Spleen (tissue), 11 donors: ENCODE data around the gene B3GAT1. TPM values are rescaled to one million over a fixed set of nuclear protein-coding genes. Genes with fewer than 3 reads are reported as not detected.

Experiments used
- DNase-seq: peaks from one replicate; pipeline ENCODE4 v3.0.0-alpha.2; 2020
- H3K27ac ChIP-seq, 8 donors: fragments of 200-600 bp; sonication (generic) in 7 of 8; 1 replicate in 4 of 8; 2 replicates in 4 of 8; pipeline versions ENCODE4 v1.5.0 to v1.8.0; 2016 to 2021; ENCODE audit warnings: inconsistent platforms in 4 of 8, mild to moderate bottlenecking in 4 of 8, moderate library complexity in 1 of 8
- H3K27me3 ChIP-seq, 7 donors: fragments of 200-600 bp; sonication (generic) in 6 of 7; replicated peaks in 1 of 7; 1 replicate in 4 of 7; 2 replicates in 3 of 7; pipeline versions ENCODE4 v1.5.0 to v1.8.0; 2016 to 2021; ENCODE audit warnings: inconsistent platforms in 3 of 7, mild to moderate bottlenecking in 1 of 7
- H3K36me3 ChIP-seq, 6 donors: fragments of 200-600 bp; sonication (generic) in 5 of 6; 1 replicate in 4 of 6; 2 replicates in 2 of 6; pipeline versions ENCODE4 v1.5.0 to v1.8.0; 2016 to 2021; ENCODE audit warnings: inconsistent platforms in 2 of 6
- H3K4me1 ChIP-seq, 6 donors: fragments of 200-600 bp; sonication (generic) in 5 of 6; 1 replicate in 3 of 6; 2 replicates in 3 of 6; pipeline versions ENCODE4 v1.5.0 to v1.8.0; 2016 to 2021; ENCODE audit warnings: inconsistent platforms in 3 of 6
- H3K4me3 ChIP-seq, 8 donors: fragments of 200-600 bp; sonication (generic) in 7 of 8; 1 replicate in 4 of 8; 2 replicates in 4 of 8; pipeline versions ENCODE4 v1.5.0 to v1.8.0; 2016 to 2021; ENCODE audit warnings: inconsistent platforms in 4 of 8, mild to moderate bottlenecking in 4 of 8, moderate library complexity in 2 of 8
- H3K9me3 ChIP-seq, 8 donors: fragments of 200-600 bp; sonication (generic) in 7 of 8; 1 replicate in 4 of 8; 2 replicates in 4 of 8; pipeline versions ENCODE4 v1.5.0 to v1.8.0; 2016 to 2021; ENCODE audit warnings: inconsistent platforms in 4 of 8
- POLR2A ChIP-seq, 3 donors: fragments of 450-650 bp; IDR thresholded peaks; one replicate each; pipeline ENCODE4 v1.5.1; 2017; ENCODE audit warnings: antibody characterized with exemption in 3 of 3, mild to moderate bottlenecking in 1 of 3
- POLR2AphosphoS5 ChIP-seq, 3 donors: sonication (generic); formaldehyde crosslinking; IDR thresholded peaks; one replicate each; pipeline ENCODE4 v1.5.1; 2017; ENCODE audit warnings: antibody characterized with exemption in 3 of 3
- WGBS, 5 donors: extraction: QIAGEN DNeasy Blood & Tissue Kit in 3 of 5; methylation state at CpG; one replicate each; pipeline versions ENCODE4 v1.1.5 to v1.1.7; 2013 to 2018; 5-methylcytosine and 5-hydroxymethylcytosine counted together
- intact Hi-C: fragments of 100-400 bp; cut with DNase I; formaldehyde crosslinking; loops from one replicate; pipeline ENCODE4 v1.15.0; 2023; ENCODE audit warnings: low total_unique reads
- polyA plus RNA-seq, 3 donors: library from polyadenylated mRNA; stranded (reverse); fragments of 200-250 nt; gene quantifications; one replicate each; pipeline ENCODE4 v1.2.1, GENCODE V29; 2013
- total RNA-seq, 7 donors: library from RNA; depleted of rRNA in 3 of 7; stranded (reverse); fragments of >200 nt in 3 of 7; fragmentation: NEBNext Ultra II Directional in 4 of 7; extraction: Animal tissue kit (Norgen Biotek cat#: 25700) in 4 of 7; gene quantifications; one replicate each; pipeline versions ENCODE4 v1.1.0 to v1.2.1, GENCODE V29; 2016 to 2021
- TF ChIP-seq, protein P1 (sequence below), 11 experiments: fragments of 200-600 bp in 7 of 11; fragments of 450-650 bp in 4 of 11; sonication (generic) in 4 of 11; IDR thresholded peaks in 8 of 11; conservative IDR thresholded peaks in 3 of 11; 1 replicate in 7 of 11; 2 replicates in 4 of 11; pipeline versions ENCODE4 v1.4.0 to v1.8.0; 2016 to 2021; ENCODE audit warnings: antibody characterized with exemption in 11 of 11, inconsistent platforms in 4 of 11, mild to moderate bottlenecking in 1 of 11
- donor health status: healthy with polysubstance abuse.
- donor health status: DM: no; HTN: no; CAD: no; lungs with moderate emphysema.
- donor health status: DM: no; HTN: no; CAD: no.
- donor health status: Bipolar disorder and iron deficiency.
- donor health status: healthy.
- donor health status: DM: no; HTN: no; CAD: no.
- donor health status: DM: yes; HTN: yes; CAD: no.

The B3GAT1 gene
- total and polyA plus RNA-seq, 10 donors: 0.43 to 4.0 (median 1.6) TPM

DNA sequence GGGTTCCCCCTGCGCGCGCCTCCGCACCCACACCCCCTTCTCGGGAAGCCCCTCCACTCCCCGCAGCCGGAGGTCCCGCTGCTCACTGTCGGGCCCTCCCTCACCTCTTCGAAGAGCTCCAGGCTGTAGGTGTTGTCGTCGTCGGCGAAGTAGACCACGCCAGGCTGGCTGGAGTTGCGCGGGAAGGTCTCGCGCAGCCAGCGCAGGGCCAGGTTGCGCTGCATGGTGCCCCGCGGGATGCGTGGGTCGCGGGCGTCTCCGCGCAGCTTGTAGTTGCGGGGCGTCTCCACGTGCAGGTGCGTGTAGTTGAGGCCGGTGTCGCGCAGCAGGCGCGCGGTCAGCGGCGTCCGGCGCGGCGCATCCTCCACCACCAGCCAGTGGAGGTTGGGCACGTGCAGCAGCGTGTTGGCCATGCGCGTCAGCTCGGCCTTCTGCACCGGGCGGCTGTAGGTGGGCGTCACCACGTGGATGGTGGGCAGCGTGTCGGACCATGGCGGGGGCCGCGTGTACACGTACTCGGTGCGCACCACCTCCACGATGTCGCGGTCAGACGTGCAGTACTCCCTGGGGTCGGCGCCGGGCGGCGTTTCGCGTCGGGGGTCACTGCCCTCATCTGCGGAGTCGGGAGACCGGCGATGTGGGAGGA lies 28.3 kb downstream of the B3GAT1 start:
- intact Hi-C loops: no loop called here
- Histone ChIP-seq H3K27ac (no peak overlapping the region), H3K4me1 (no peaks in the 10 kb centered on the region), H3K36me3 (no peaks in the 10 kb centered on the region), H3K9me3 (no peaks in the 10 kb centered on the region), H3K27me3 (peaks cover 0 to 61% (median 4%) of the 10 kb centered on the region in 7 donors), H3K4me3 (no peak overlapping the region)
- DNase-seq: no peak
- 91 to 96% (median 93%) methylated on average over 66 to 78 of the region's 78 CpGs for WGBS, 5 donors
- no peak for TF ChIP-seq POLR2A (IDR thresholded peaks at IDR 0.05)
- TF ChIP-seq, protein P1, sequence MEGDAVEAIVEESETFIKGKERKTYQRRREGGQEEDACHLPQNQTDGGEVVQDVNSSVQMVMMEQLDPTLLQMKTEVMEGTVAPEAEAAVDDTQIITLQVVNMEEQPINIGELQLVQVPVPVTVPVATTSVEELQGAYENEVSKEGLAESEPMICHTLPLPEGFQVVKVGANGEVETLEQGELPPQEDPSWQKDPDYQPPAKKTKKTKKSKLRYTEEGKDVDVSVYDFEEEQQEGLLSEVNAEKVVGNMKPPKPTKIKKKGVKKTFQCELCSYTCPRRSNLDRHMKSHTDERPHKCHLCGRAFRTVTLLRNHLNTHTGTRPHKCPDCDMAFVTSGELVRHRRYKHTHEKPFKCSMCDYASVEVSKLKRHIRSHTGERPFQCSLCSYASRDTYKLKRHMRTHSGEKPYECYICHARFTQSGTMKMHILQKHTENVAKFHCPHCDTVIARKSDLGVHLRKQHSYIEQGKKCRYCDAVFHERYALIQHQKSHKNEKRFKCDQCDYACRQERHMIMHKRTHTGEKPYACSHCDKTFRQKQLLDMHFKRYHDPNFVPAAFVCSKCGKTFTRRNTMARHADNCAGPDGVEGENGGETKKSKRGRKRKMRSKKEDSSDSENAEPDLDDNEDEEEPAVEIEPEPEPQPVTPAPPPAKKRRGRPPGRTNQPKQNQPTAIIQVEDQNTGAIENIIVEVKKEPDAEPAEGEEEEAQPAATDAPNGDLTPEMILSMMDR (IDR thresholded peaks at IDR 0.05 in 8 of 11, conservative IDR thresholded peaks at IDR 0.05 in 3 of 11): no peak
- no peak for TF ChIP-seq POLR2AphosphoS5 (IDR thresholded peaks at IDR 0.05)

DNA sequence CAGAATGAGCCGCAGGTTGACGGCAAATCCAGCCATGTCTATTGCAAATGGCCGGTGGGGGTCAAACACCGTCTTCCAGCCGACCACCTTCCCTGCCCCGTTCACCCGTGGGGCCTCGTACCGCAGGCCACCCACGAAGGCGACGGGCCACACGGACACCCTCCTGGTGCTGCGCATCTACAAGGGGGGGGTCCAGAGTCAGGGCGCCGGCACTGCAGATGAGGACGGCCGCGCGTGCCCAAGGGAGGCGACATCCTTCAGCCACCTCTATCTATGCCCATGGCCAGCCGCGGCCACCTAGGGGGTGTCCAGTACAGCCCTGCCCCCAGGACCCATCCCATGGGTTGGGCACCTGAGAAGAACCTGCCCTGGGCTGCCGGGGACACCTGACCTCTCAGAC lies 29.2 kb downstream of the B3GAT1 start:
- H3K27ac ChIP-seq: no peak overlapping the region
- no peaks in the 10 kb centered on the region for H3K36me3 ChIP-seq
- DNase-seq: no peak
- no peaks in the 10 kb centered on the region for H3K4me1 ChIP-seq
- no peak overlapping the region for H3K4me3 ChIP-seq
- 93 to 98% (median 95%) methylated on average over 22 to 24 of the region's 24 CpGs for WGBS, 5 donors
- H3K27me3 ChIP-seq: peaks cover 0 to 57% (median 4%) of the 10 kb centered on the region in 7 donors
- intact Hi-C loops: no loop called here
- TF ChIP-seq, protein P1 (IDR thresholded peaks at IDR 0.05 in 8 of 11, conservative IDR thresholded peaks at IDR 0.05 in 3 of 11): no peak
- TF ChIP-seq POLR2AphosphoS5 (IDR thresholded peaks at IDR 0.05): no peak
- TF ChIP-seq POLR2A (IDR thresholded peaks at IDR 0.05): no peak
- no peaks in the 10 kb centered on the region for H3K9me3 ChIP-seq

DNA sequence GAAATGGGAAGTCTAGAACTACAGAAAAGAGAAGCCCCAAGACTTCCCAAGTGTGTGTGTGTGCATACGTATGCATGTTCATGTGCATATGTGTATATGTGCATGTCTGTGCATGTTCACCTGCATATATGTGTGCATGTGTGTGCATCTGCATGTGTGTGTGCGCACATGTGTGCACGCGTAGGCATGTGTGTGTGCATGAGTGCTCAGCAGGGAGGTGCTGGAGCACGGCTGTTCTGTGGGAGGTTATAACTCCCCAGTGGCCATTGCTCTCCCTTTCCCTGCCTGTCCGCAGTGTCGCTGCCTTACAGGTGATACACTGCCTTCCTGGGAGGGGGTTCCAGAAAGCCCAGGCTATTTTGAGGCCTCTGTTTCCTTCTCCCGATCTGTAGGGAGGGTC lies 29.8 kb downstream of the B3GAT1 start:
- Histone ChIP-seq H3K4me3 (no peak overlapping the region), H3K36me3 (no peaks in the 10 kb centered on the region), H3K9me3 (no peaks in the 10 kb centered on the region), H3K4me1 (no peaks in the 10 kb centered on the region), H3K27ac (no peak overlapping the region), H3K27me3 (peaks cover 0 to 57% (median 4%) of the 10 kb centered on the region in 7 donors)
- intact Hi-C loops: no loop called here
- WGBS, 5 donors: 85 to 89% (median 88%) methylated on average over 7 to 8 of the region's 8 CpGs
- no peak for DNase-seq
- TF ChIP-seq POLR2AphosphoS5 (IDR thresholded peaks at IDR 0.05): no peak
- TF ChIP-seq, protein P1 (IDR thresholded peaks at IDR 0.05 in 8 of 11, conservative IDR thresholded peaks at IDR 0.05 in 3 of 11): no peak
- no peak for TF ChIP-seq POLR2A (IDR thresholded peaks at IDR 0.05)

DNA sequence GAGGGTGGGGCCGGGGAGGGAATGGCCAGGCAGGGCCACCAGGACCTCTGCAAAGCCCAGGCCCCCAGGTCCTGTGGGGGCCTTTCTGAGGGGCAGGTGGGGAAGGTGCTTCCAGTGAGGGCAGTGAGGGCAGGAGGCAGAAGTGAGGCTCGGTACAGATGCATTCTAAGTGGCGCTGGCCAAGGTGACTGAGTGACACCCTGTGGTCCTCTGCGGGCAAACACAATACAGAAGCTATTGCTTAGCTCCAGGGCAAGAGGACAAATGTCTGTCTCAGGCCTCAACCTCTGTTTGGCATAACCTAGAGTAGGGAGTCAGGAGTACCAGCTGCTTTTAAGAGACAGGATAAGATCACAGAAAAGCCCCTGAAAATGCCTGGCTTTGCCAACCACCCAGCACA lies 31.3 kb downstream of the B3GAT1 start:
- Histone ChIP-seq H3K9me3 (no peaks in the 10 kb centered on the region), H3K4me1 (no peaks in the 10 kb centered on the region), H3K27ac (no peak overlapping the region), H3K27me3 (peaks cover 0 to 43% (median 4%) of the 10 kb centered on the region in 7 donors), H3K36me3 (no peaks in the 10 kb centered on the region), H3K4me3 (no peak overlapping the region)
- DNase-seq: no peak
- TF ChIP-seq, protein P1 (IDR thresholded peaks at IDR 0.05 in 8 of 11, conservative IDR thresholded peaks at IDR 0.05 in 3 of 11): no peak
- TF ChIP-seq POLR2AphosphoS5 (IDR thresholded peaks at IDR 0.05) (no peak), POLR2A (IDR thresholded peaks at IDR 0.05) (no peak)
- intact Hi-C loops: no loop called here
- 69 to 77% (median 77%) methylated on average over 4 of the region's 4 CpGs for WGBS, 5 donors
